ENCODE results near the gene CSF3. TPM values are rescaled to one million over a fixed set of nuclear protein-coding genes. Genes with fewer than 3 reads are reported as not detected.

CSF3 gene
- total RNA-seq, 1 donor from 2014 or later = not detected

GRCh38 chr17:39979016-39979670 lies 36.1 kb upstream of the CSF3 start:
- H3K4me3 Mint-ChIP-seq = peak overlapping the region; percentile 96
- Histone ChIP-seq H3K4me2 (no peak overlapping the region), H3K9me3 (ENCODE audit: low read depth) (no peaks in the 10 kb centered on the region), H3K27ac (no peak overlapping the region), H3K4me3 (no peak overlapping the region), H3F3A (ENCODE audit: low read depth) (peaks cover 14% of the 10 kb centered on the region), H3K36me3 (no peaks in the 10 kb centered on the region), H3K79me2 (ENCODE audit: low read depth) (peaks cover 30% of the 10 kb centered on the region), H3K27me3 (peaks cover 7% of the 10 kb centered on the region), H3K9ac (no peak overlapping the region), H4K20me1 (ENCODE audit: low read depth) (peaks cover 23% of the 10 kb centered on the region), H3K4me1 (peaks cover 13% of the 10 kb centered on the region), H2AFZ (replicated peaks) (no peak overlapping the region)
- no peak overlapping the region for H3K27ac Mint-ChIP-seq
- peaks cover 3% of the 10 kb centered on the region for H3K36me3 Mint-ChIP-seq
- TF ChIP-seq EZH2phosphoT487 (IDR thresholded peaks at IDR 0.05) = no peak
- no peak for TF ChIP-seq CTCF (IDR thresholded peaks at IDR 0.05)
- DNase-seq (ENCODE audit: low spot score) = no peak
- peaks cover 21% of the 10 kb centered on the region for H3K4me1 Mint-ChIP-seq
- H3K27me3 Mint-ChIP-seq (ENCODE audit: insufficient read depth, low read depth) = peaks cover 10% of the 10 kb centered on the region
- H3K9me3 Mint-ChIP-seq = no peaks in the 10 kb centered on the region

GRCh38 chr17:39979893-39980350 lies 35.3 kb upstream of the CSF3 start:
- Histone ChIP-seq H3K9ac (no peak overlapping the region), H2AFZ (replicated peaks) (peak overlapping the region; percentile 98), H3K36me3 (no peaks in the 10 kb centered on the region), H3K27ac (no peak overlapping the region), H3F3A (ENCODE audit: low read depth) (peaks cover 14% of the 10 kb centered on the region), H3K4me2 (peak overlapping the region; percentile 91), H3K4me3 (peak overlapping the region; percentile 85), H3K27me3 (peaks cover 7% of the 10 kb centered on the region), H3K9me3 (ENCODE audit: low read depth) (no peaks in the 10 kb centered on the region), H4K20me1 (ENCODE audit: low read depth) (peaks cover 23% of the 10 kb centered on the region), H3K4me1 (peaks cover 13% of the 10 kb centered on the region), H3K79me2 (ENCODE audit: low read depth) (peaks cover 30% of the 10 kb centered on the region)
- H3K36me3 Mint-ChIP-seq = peaks cover 6% of the 10 kb centered on the region
- H3K4me1 Mint-ChIP-seq = peaks cover 21% of the 10 kb centered on the region
- peak; percentile 67 for DNase-seq (ENCODE audit: low spot score)
- H3K27ac Mint-ChIP-seq = peak overlapping the region; percentile 90
- H3K27me3 Mint-ChIP-seq (ENCODE audit: insufficient read depth, low read depth) = peaks cover 8% of the 10 kb centered on the region
- peak overlapping the region; percentile 96 for H3K4me3 Mint-ChIP-seq
- no peaks in the 10 kb centered on the region for H3K9me3 Mint-ChIP-seq
- TF ChIP-seq EZH2phosphoT487 (IDR thresholded peaks at IDR 0.05) (no peak), CTCF (IDR thresholded peaks at IDR 0.05) (peak; percentile 43)

- Histone ChIP-seq H3K4me3 (peak within 1 kb of the TSS; percentile 85), H3K36me3 (peaks cover 5% of the 10 kb centered on the region), H3K4me2 (peak within 1 kb of the TSS; percentile 91), H3K27me3 (peaks cover 7% of the 10 kb centered on the region), H3K9me3 (ENCODE audit: low read depth) (no peaks in the 10 kb centered on the region), H3K9ac (peak within 1 kb of the TSS; percentile 98), H3K79me2 (ENCODE audit: low read depth) (peaks cover 30% of the 10 kb centered on the region), H4K20me1 (ENCODE audit: low read depth) (peaks cover 23% of the 10 kb centered on the region), H2AFZ (replicated peaks) (peak within 1 kb of the TSS; percentile 98), H3F3A (ENCODE audit: low read depth) (peaks cover 13% of the 10 kb centered on the region), H3K4me1 (peaks cover 13% of the 10 kb centered on the region), H3K27ac (peak within 1 kb of the TSS; percentile 69)
- peak; percentile 98 for DNase-seq (ENCODE audit: low spot score)
- peaks cover 7% of the 10 kb centered on the region for H3K27me3 Mint-ChIP-seq (ENCODE audit: insufficient read depth, low read depth)
- peaks cover 21% of the 10 kb centered on the region for H3K4me1 Mint-ChIP-seq
- peak within 1 kb of the TSS; percentile 96 for H3K4me3 Mint-ChIP-seq
- TF ChIP-seq CTCF (IDR thresholded peaks at IDR 0.05) = peak; percentile 47
- no peak for TF ChIP-seq EZH2 (IDR thresholded peaks at IDR 0.05)
- TF ChIP-seq EZH2phosphoT487 (IDR thresholded peaks at IDR 0.05) = no peak
- no peaks in the 10 kb centered on the region for H3K9me3 Mint-ChIP-seq
- H3K27ac Mint-ChIP-seq = peak within 1 kb of the TSS; percentile 90
- peaks cover 11% of the 10 kb centered on the region for H3K36me3 Mint-ChIP-seq
Measured at GRCh38 chr17:39980351-39981206, 34.7 kb upstream of the CSF3 start, which contains the start of gene PSMD3. Gene PSMD3, plus strand, starts transcription at chr17:39980807. Its CDS starts 164 bp downstream, at chr17:39980971.

All from neural progenitor cell (in vitro differentiated cells).